HL-60 (cell line): ENCODE data around the gene AMMECR1.
"Not testable (repeated sequence)": the region's sequence is repeated elsewhere in the genome, so short reads cannot be mapped to it uniquely, and the experiment has no call there.

Experiments used
- CTCF ChIP-seq: IDR thresholded peaks from one replicate; pipeline ENCODE4 v1.5.1; 2011; ENCODE audit warnings: low read length, control low read depth, inconsistent platforms; ENCODE audit not compliant: insufficient read depth
- GABPA ChIP-seq: IDR thresholded peaks from 2 replicates; pipeline ENCODE4 v1.6.1; 2012; ENCODE audit warnings: low read depth
- POLR2AphosphoS5 ChIP-seq: IDR thresholded peaks from 2 replicates; pipeline ENCODE4 v1.6.1; 2012; ENCODE audit warnings: low read depth
- REST ChIP-seq: IDR thresholded peaks from 2 replicates; pipeline ENCODE4 v1.6.1; 2012; ENCODE audit warnings: low read depth; ENCODE audit not compliant: insufficient replicate concordance
- SPI1 ChIP-seq: IDR thresholded peaks from 2 replicates; pipeline ENCODE4 v1.6.1; 2012; ENCODE audit warnings: low read depth, mild to moderate bottlenecking, borderline replicate concordance

GRCh38 chrX:110231485-110231884 lies 86.4 kb downstream of the AMMECR1 start:
- TF ChIP-seq POLR2AphosphoS5, CTCF, REST, GABPA, SPI1: not testable (repeated sequence)
